ENCODE results near the gene NOL6. TPM values are rescaled to one million over a fixed set of nuclear protein-coding genes. Genes with fewer than 3 reads are reported as not detected.

NOL6 gene
- total and polyA plus RNA-seq, 9 of the 15 experiments (the other 6 are each of a cell fraction or from before 2014, with no cell fraction given) = 7.7 to 58.9 (median 27.0) TPM

DNA sequence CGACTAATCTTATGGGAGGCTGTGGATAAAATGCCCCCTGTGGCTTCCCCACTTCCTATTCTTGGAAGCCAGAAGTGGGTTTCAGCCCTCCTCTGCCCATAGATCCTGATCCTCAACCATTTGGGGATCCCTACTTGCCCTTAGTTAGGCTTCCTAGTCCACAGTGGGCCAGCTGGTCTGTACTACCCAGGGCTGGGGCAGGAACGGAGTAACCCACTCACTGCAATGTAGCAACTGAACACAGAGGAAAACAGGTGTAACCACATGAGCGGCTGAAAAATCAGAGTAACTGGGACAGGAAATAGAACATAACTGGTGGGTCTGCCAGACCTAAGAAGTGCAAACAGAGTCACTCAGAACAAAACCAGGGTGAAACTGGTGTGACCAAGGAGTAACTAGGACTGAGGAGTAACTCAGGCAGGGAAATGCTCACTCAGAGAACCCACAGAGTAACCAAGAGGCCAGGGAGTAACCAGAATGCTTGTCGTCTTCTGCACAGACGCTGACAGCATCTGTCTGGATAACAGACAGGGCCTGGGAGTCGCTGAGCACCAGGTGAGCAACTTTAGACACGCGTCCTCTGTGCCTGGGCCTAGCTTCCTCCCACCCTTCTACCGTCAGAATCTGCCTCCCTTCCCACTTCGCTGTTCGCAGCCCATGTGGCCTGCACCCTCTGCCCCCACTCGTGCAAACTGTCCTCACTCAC lies 27.3 kb downstream of the NOL6 start:
- BruUV-seq (replicated peaks) = no TSS peak
- Histone ChIP-seq H3K27me3 (ENCODE audit: control insufficient read depth in 2 of 2, insufficient read depth in 2 of 2, low read length in 2 of 2) (no peaks in the 10 kb centered on the region), H4K20me1 (replicated peaks; ENCODE audit: control insufficient read depth, insufficient read depth, low read length) (no peaks in the 10 kb centered on the region), H2AFZ (ENCODE audit: low read depth, low read length) (peak overlapping the region; percentile 82), H3K79me2 (ENCODE audit: control insufficient read depth, insufficient read depth, low read length) (peaks cover 20% of the 10 kb centered on the region), H3K9ac (ENCODE audit: insufficient read depth in 1 of 2, low read depth in 2 of 2, low read length in 2 of 2) (peak overlapping the region; percentile 53 to 86), H3K9me1 (ENCODE audit: control insufficient read depth, insufficient read depth, low read length) (no peaks in the 10 kb centered on the region), H3K4me2 (ENCODE audit: insufficient read depth, low read length) (peak overlapping the region; percentile 89), H3K4me1 (replicated peaks in 1 of 2; ENCODE audit: control insufficient read depth in 2 of 2, insufficient read depth in 2 of 2, low read length in 2 of 2) (peaks cover 33 to 52% of the 10 kb centered on the region in 2 experiments), H3K9me3 (replicated peaks; ENCODE audit: control insufficient read depth, insufficient read depth, low read depth, low read length) (no peaks in the 10 kb centered on the region), H3K36me3 (ENCODE audit: control insufficient read depth, insufficient read depth, low read length) (peaks cover 12% of the 10 kb centered on the region; the same call in 1 of the 3 replicates), H3K4me3 (peak overlapping the region; percentile 47), H3K27ac (ENCODE audit: extremely low read depth, low read depth, low read length) (peak overlapping the region; percentile 80)
- intact Hi-C loops (cut with micrococcal nuclease) (loop anchor here (2.0 kb wide), 2 partner anchors 44 to 72 kb away; partner anchors contain the start of gene AQP7), in situ Hi-C loops (cut with MboI) (no loop called here)
- ATAC-seq (peak; percentile 57), DNase-seq (ENCODE audit: extremely low read depth in 1 of 4, low spot score in 3 of 4) (peak in 3 of 4 experiments; percentile 33 to 64 (median 46)), FAIRE-seq (no peak)
- POLR2A ChIA-PET = no interaction called here
- WGBS (ENCODE audit: insufficient coverage, low coverage, missing lambda C conversion rate) = 3% methylated on average over 10 of the region's 12 CpGs
- CTCF ChIA-PET (ENCODE audit: low intra/inter-chr PET ratio) = no interaction called here
- TF ChIP-seq ZNF589 (CRISPR knock-in tag; IDR thresholded peaks at IDR 0.05; ENCODE audit: low read depth) = peak; percentile 23; the same call in 1 of the 2 replicates
- peak; percentile 18 for TF ChIP-seq CHD4 (IDR thresholded peaks at IDR 0.05; ENCODE audit: insufficient read depth, insufficient replicate concordance, low read depth, low read length, poor library complexity, severe bottlenecking)
- TF ChIP-seq ZNF511 (CRISPR knock-in tag; IDR thresholded peaks at IDR 0.05) = 0 out of 2 replicates have a peak, but pooled peaks have one; percentile 26
- peak in 1 of 2 experiments; percentile 39; a peak in 1 of 4 replicates for TF ChIP-seq MAZ (CRISPR knock-in tag; conservative IDR thresholded peaks at IDR 0.05 in 1 of 2, IDR thresholded peaks at IDR 0.05 in 1 of 2)
- TF ChIP-seq ZBED1 (IDR thresholded peaks at IDR 0.05) = no peak
- no peak for TF ChIP-seq CEBPB (tag; IDR thresholded peaks at IDR 0.05)
- TF ChIP-seq TBP (optimal IDR thresholded peaks at IDR 0.05; ENCODE audit: low read depth, low read length) = peak; percentile 14
- TF ChIP-seq ZNF766 (CRISPR knock-in tag; conservative IDR thresholded peaks at IDR 0.05) = peak; percentile 68
- no peak for TF ChIP-seq CBFA2T2 (conservative IDR thresholded peaks at IDR 0.05)
- peak; percentile 78; the same call in 1 of the 2 replicates for TF ChIP-seq ZNF592 (IDR thresholded peaks at IDR 0.05)
- peak; percentile 27; the same call in 1 of the 2 replicates for TF ChIP-seq STAT5A (IDR thresholded peaks at IDR 0.05; ENCODE audit: borderline replicate concordance, low read length)
- no peak for TF ChIP-seq ETS2 (tag; IDR thresholded peaks at IDR 0.05; ENCODE audit: borderline replicate concordance, poor library complexity, severe bottlenecking)
- TF ChIP-seq ZFX (CRISPR knock-in tag; IDR thresholded peaks at IDR 0.05) = peak; percentile 54; the same call in 1 of the 2 replicates
- TF ChIP-seq, protein P1, sequence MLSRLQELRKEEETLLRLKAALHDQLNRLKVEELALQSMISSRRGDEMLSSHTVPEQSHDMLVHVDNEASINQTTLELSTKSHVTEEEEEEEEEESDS (CRISPR knock-in tag; IDR thresholded peaks at IDR 0.05) = no peak
- peak; percentile 60 for TF ChIP-seq HMBOX1 (IDR thresholded peaks at IDR 0.05)
